GM21786 (cell line): ENCODE results near the gene BICDL2.

Experiments
- ATAC-seq: cut with Tn5 transposase; IDR thresholded peaks from one replicate; pipeline ENCODE4 v1.9.1; 2021; ENCODE audit not compliant: unreplicated experiment

BICDL2 gene

DNA sequence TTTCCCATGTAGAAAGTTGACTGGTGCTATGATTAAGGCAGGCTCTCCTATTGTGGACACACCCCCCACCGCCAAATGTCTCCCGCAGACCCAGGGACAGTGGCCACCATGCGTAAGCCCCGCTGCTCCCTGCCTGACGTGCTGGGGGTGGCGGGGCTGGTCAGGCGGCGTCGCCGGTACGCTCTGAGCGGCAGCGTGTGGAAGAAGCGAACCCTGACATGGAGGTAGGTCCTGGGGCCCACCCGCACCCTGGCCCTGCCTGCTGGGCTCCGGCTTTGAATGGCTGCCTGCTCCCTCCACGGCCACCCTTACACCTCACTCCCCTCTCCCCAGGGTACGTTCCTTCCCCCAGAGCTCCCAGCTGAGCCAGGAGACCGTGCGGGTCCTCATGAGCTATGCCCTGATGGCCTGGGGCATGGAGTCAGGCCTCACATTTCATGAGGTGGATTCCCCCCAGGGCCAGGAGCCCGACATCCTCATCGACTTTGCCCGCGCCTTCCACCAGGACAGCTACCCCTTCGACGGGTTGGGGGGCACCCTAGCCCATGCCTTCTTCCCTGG, 13.3 kb upstream of the BICDL2 start:
- no peak for ATAC-seq

GRCh38 chr16:3047387-3047720, 10.6 kb upstream of the BICDL2 start:
- ATAC-seq = no peak

- no peak for ATAC-seq
Observed at GRCh38 chr16:3046641-3047386, 10.1 kb upstream of the BICDL2 start.

DNA sequence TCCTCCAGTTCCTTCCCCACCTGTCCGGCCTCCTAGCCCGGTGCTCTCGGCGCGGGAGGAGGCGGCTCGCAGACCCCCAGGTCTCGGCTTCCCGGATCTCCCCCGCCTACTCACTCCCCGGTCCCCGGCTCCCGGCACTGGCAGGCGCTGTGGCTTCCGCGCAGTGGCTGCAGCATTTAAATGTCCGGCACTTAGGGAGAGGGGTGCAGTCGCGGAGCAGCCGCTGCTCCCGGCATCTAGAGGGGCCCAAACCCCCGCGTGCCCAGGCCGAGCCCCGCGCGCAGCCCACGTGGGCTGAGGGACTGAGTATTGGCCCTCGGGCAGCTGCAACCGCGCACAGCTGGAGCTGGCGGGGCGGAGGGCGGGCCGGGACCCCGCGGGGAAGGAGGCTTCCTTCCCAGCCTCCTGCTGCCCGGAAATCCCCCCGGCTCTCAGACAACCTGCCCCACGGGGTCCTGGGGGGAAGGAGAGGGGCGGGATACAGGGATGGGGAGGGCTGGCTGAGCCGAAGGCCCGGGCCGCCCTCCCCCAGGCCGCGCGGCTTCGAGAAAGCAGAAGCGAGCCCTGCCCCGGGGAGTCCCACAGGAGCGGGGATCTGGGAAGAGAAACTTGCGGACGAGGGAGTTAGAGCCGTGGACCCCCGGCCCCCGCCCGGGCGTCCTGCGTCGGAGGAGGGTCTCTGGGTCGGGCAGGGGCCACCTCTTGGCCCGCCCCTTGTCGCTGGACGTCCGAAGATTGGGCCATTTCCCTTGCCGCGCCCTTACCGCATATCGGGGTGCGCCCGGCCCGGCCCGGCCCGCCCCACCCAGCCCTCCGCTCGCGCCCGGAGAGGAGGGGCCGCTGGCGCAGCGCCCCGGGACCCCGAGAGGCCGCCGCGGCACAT, 9.3 kb upstream of the BICDL2 start, which contains the start of gene MMP25:
MMP25 (plus strand) TSS at position 804 of the 883 bp plus-strand sequence. CDS start 357 bp downstream, outside the sequence.
- no peak for ATAC-seq

GRCh38 chr16:3044708-3045107, 8.0 kb upstream of the BICDL2 start:
- no peak for ATAC-seq

DNA sequence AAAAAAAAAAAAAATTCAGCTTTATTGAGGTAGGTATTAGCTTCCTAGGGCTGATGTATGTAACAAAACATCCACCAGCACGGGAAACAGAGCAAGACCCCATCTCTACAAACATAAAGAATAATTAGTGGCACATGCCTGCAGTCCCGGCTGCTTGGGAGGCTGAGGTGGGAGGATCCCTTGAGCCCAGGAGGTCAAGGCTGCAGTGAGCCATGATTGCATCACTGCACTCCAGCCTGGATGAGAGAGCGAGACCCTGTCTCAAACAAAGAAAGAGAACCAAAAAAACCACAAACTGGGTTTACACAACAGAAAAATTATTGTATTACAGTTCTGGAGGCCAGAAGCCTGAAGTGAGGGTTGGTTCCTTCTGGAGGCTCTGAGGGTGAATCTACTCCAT, 5.6 kb upstream of the BICDL2 start:
- no peak for ATAC-seq

DNA sequence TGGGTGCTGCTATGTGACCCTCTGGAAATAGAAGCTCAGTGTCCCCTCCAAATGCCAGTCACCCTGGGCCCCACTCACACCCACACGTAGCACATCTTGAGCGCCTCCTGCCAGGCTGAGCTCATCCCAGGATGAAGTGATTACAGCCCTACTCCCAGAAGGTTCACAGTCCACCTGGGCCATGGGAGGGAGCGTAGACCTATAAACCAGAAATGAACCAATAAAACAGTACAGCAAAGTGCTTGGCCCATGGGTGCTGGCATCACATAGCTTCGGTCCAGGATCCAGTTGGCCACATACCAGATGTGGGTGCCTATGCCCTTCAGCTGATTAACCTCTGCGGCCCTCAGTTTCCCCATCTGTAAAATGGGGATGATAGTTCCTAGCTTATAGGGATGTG, 2.2 kb upstream of the BICDL2 start:
- ATAC-seq = no peak

GRCh38 chr16:3038256-3038655, 1.5 kb upstream of the BICDL2 start:
- no peak for ATAC-seq

- no peak for ATAC-seq
Observed at GRCh38 chr16:3035972-3036725, 595 bp downstream of the BICDL2 start.

DNA sequence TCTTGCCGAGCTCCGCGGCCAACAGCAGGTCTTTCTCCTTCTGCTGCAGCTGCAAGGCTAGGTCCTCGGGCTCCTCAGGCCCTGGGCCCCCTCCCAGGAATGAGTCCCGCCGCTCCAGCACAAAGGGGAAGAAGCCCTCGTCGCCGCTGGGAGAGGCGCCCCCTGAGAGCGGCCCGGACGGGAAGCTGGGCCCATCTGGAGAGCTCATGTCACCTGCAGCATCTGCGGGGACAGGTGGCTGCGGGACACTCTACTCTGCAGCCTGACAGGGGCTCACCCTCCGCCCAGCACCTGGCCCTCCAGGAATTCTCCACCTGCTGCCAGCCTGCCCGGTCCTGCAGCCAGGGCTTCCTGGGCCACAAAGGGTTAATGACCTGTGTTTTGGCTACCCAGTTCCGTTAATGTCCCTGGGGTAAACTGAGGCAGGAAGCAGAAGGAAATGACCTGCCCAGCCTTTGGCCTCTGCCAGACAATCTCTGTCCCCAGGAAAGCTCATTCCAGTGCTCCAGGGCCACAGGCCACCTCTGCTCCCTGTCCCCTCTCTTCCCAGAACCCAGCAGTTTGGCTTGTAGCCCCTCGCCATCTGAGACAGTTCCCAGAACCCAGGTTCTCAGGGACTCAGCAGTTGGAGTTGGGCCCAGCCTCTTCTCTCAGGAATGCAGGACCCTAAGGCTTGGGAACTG, 1.3 kb downstream of the BICDL2 start:
- no peak for ATAC-seq

GRCh38 chr16:3032624-3033023, 4.1 kb downstream of the BICDL2 start:
- ATAC-seq = no peak

- ATAC-seq = no peak
Observed at GRCh38 chr16:3030222-3031212, 6.2 kb downstream of the BICDL2 start.

DNA sequence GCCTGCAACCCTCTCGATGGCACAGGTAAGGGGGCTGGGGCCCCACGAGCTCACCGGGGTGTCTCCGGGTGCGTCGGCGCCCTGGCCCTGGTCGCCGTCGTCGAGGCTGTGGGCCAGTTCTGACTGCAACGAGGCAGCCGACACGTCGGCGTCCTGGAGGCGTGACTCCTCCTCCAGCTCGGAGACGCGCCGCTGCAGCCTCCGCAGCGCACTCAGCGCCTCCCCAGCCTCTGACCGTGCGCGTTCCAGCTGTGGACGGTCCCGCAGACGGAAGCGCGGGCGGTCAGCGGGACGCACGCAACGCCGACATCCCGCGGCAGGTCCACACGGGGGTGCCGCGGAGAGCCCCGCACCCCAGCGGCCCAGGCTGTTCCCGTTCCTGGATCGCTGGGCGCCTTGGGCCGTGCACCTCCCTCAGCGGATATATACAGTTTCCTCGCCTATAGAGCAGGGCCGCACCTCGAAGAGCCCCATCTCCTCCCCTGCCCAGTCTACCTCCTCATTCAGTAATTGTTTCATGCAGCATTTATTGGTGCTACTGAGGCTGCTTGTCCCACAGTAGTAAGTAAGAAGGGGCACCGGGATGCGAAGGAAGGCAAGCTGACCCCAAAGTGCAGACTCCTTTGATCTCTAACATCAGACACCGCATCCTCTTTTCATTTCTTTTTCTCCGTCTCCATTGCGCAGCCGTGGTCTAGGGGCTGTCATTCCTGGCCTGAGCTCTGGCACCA, 7.1 kb downstream of the BICDL2 start:
- ATAC-seq = no peak

DNA sequence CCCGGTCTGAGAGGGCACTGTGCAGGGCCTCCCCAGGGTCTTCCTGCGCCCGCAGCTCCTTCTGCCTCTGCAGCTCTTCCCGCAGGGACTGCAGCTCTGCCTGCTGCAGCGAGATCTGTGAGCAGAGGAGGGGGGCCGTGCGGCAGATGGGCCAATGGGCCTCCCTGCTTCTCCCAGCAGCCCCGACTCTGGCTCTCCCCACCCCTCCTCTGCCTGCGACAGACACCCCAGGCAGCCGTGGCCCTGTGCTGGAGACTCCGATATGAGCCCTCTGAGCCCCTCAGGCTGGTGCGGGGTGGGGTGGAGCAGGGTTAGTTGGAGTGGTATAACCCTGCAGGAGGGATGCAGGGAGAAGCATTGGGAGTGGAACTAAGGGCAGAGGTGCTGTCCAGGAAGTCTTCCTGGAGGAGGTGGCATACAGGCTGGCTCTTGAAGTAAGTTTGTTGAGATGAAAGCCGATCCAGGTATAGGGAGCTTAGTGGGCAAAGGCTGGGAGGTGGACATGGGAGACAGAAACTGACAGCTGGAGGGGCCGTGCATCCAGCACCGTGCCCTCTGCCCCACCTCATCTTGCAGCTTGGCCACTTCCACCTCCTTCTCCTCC, 7.9 kb downstream of the BICDL2 start:
- ATAC-seq = no peak

- ATAC-seq = no peak
Observed at GRCh38 chr16:3027983-3028715, 8.6 kb downstream of the BICDL2 start.

DNA sequence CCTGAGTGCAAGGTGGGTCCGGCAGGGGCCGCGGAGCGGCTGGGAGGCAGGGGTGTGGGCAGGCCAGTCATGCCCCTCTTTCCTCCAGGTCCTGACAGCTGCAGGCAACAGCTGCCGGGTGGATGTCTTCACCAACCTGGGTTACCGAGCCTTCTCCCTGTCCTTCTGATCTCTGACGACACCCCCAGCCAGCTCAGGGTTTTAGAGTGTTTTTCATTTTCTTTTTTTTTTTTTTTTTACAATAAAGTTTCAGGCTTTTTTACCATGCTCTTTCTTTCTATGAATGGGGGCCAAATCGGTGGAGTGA, 9.3 kb downstream of the BICDL2 start:
- no peak for ATAC-seq

GRCh38 chr16:3026609-3027488, 9.9 kb downstream of the BICDL2 start:
- ATAC-seq = no peak
